HG02938 (cell line): ENCODE measurements around the gene DAND5.
A peak's percentile ranks its signal among the peaks of the same experiment; 100 is the strongest.

Source experiments
- ATAC-seq: cut with Tn5 transposase; IDR thresholded peaks from one replicate; pipeline ENCODE4 v1.9.1; 2021; ENCODE audit warnings: mild to moderate bottlenecking, moderate library complexity; ENCODE audit not compliant: unreplicated experiment

DAND5 gene

GRCh38 chr19:12969292-12969988, at the start of gene DAND5:
DAND5 (plus strand) TSS chr19:12969576; CDS start chr19:12969661, 85 bp downstream.
- no peak for ATAC-seq

- ATAC-seq = no peak
These were observed 48.3 kb upstream of the DAND5 start for GRCh38 chr19:12921047-12921446.

GRCh38 chr19:12922959-12923358, 46.4 kb upstream of the DAND5 start:
- no peak for ATAC-seq

GRCh38 chr19:12924621-12925310, 44.6 kb upstream of the DAND5 start:
- ATAC-seq = no peak

- no peak for ATAC-seq
These were observed 39.3 kb upstream of the DAND5 start for GRCh38 chr19:12930002-12930645.

GRCh38 chr19:12932392-12933286, 36.7 kb upstream of the DAND5 start:
- no peak for ATAC-seq

- ATAC-seq = peak; percentile 38
These were observed 35.9 kb upstream of the DAND5 start, which contains the start of gene FARSA for GRCh38 chr19:12933287-12934072. FARSA (minus strand) TSS chr19:12933711; CDS start chr19:12933696, 15 bp downstream.

GRCh38 chr19:12935071-12935470, 34.3 kb upstream of the DAND5 start:
- no peak for ATAC-seq

GRCh38 chr19:12936582-12936981, 32.8 kb upstream of the DAND5 start:
- no peak for ATAC-seq

- ATAC-seq = no peak
These were observed 32.1 kb upstream of the DAND5 start for GRCh38 chr19:12937093-12937926.

GRCh38 chr19:12937927-12938778, 31.2 kb upstream of the DAND5 start, which contains the start of gene CALR:
CALR (plus strand) TSS chr19:12938609; CDS start chr19:12938680, 71 bp downstream.
- peak; percentile 86 for ATAC-seq

- ATAC-seq = no peak
These were observed 30.4 kb upstream of the DAND5 start for GRCh38 chr19:12938779-12939601.

- ATAC-seq = no peak
These were observed 29.4 kb upstream of the DAND5 start for GRCh38 chr19:12939975-12940423.

GRCh38 chr19:12940897-12941296, 28.5 kb upstream of the DAND5 start:
- no peak for ATAC-seq

- no peak for ATAC-seq
These were observed 25.8 kb upstream of the DAND5 start for GRCh38 chr19:12943437-12944044.

- no peak for ATAC-seq
These were observed 25.2 kb upstream of the DAND5 start for GRCh38 chr19:12944104-12944674.
